ENCODE results near the gene SLC44A2.

DNA sequence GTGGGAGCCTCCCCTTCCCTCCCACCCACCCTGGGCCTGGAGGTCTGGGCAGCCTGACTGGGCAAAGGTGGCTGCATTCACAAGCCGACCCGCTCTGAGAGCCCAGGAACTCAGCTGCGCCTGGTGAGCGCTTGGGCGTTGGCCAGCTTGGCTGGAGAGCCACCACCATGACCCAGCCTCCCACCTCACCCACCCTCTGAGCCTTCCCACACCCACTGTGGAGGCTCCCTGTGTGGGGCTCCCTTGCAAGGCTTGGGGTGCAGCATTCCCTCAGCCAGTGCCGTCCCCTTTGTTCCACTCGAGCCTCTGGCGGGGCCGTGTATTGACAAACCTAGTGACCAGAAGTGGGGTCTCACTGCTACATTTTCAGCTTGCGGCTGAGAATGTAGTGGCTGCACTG, 60.8 kb downstream of the SLC44A2 start:
- no peak for TF ChIP-seq POLR2A (IDR thresholded peaks at IDR 0.05)
- TF ChIP-seq, protein P1, sequence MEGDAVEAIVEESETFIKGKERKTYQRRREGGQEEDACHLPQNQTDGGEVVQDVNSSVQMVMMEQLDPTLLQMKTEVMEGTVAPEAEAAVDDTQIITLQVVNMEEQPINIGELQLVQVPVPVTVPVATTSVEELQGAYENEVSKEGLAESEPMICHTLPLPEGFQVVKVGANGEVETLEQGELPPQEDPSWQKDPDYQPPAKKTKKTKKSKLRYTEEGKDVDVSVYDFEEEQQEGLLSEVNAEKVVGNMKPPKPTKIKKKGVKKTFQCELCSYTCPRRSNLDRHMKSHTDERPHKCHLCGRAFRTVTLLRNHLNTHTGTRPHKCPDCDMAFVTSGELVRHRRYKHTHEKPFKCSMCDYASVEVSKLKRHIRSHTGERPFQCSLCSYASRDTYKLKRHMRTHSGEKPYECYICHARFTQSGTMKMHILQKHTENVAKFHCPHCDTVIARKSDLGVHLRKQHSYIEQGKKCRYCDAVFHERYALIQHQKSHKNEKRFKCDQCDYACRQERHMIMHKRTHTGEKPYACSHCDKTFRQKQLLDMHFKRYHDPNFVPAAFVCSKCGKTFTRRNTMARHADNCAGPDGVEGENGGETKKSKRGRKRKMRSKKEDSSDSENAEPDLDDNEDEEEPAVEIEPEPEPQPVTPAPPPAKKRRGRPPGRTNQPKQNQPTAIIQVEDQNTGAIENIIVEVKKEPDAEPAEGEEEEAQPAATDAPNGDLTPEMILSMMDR (IDR thresholded peaks at IDR 0.05) = no peak

All from testis (tissue), 2 donors.